ENCODE results near the gene SAMD8.

- peak; percentile 75 to 96 (median 90) for TF ChIP-seq CTCF (IDR thresholded peaks at IDR 0.05)
- no peak for TF ChIP-seq POLR2A (IDR thresholded peaks at IDR 0.05)
These were observed 119.2 kb downstream of the SAMD8 start for GRCh38 chr10:75230600-75231038.

All from Peyer's patch (tissue), 4 donors.